ENCODE results near the gene ZFYVE28.

Gene ZFYVE28

GRCh38 chr4:2305766-2306501 is 112.5 kb downstream of the ZFYVE28 start:
- no peak for DNase-seq

- no peak for DNase-seq
These were observed 113.4 kb downstream of the ZFYVE28 start for GRCh38 chr4:2304877-2305561.

GRCh38 chr4:2304321-2304876 is 114.0 kb downstream of the ZFYVE28 start:
- no peak for DNase-seq

- no peak for DNase-seq
These were observed 114.6 kb downstream of the ZFYVE28 start for GRCh38 chr4:2303686-2304320.

GRCh38 chr4:2303121-2303685 is 115.2 kb downstream of the ZFYVE28 start:
- DNase-seq: no peak

- DNase-seq: no peak
These were observed 115.9 kb downstream of the ZFYVE28 start for GRCh38 chr4:2302387-2303119.

- DNase-seq: no peak
These were observed 116.6 kb downstream of the ZFYVE28 start for GRCh38 chr4:2301806-2302205.

GRCh38 chr4:2301225-2301642 is 117.2 kb downstream of the ZFYVE28 start:
- DNase-seq: no peak

GRCh38 chr4:2300431-2301224 is 117.8 kb downstream of the ZFYVE28 start:
- DNase-seq: no peak

- no peak for DNase-seq
These were observed 118.7 kb downstream of the ZFYVE28 start for GRCh38 chr4:2299794-2300193.

- DNase-seq: no peak
These were observed 119.9 kb downstream of the ZFYVE28 start for GRCh38 chr4:2298532-2298991.

- peak in 6 of 56 donors; percentile 24 to 55 (median 42) for DNase-seq
These were observed 120.6 kb downstream of the ZFYVE28 start for GRCh38 chr4:2297606-2298531.

GRCh38 chr4:2296631-2297601 is 121.5 kb downstream of the ZFYVE28 start:
- DNase-seq: no peak

- DNase-seq: no peak
These were observed 122.5 kb downstream of the ZFYVE28 start for GRCh38 chr4:2295900-2296442.

- no peak for DNase-seq
These were observed 122.9 kb downstream of the ZFYVE28 start for GRCh38 chr4:2295500-2295899.

GRCh38 chr4:2292646-2293108 is 125.8 kb downstream of the ZFYVE28 start:
- DNase-seq: no peak

Data from nucleus accumbens (tissue), 56 donors.